Adipose tissue (tissue), 3 donors: Measurements from ENCODE around the gene SETDB2. TPM values are rescaled to one million over a fixed set of nuclear protein-coding genes. Genes with fewer than 3 reads are reported as not detected.

Experiments used
- H3K27ac ChIP-seq: one replicate; pipeline ENCODE4 v1.5.1; 2013; ENCODE audit warnings: low read depth, low read length
- WGBS, 3 donors: extraction: QIAGEN DNeasy Blood & Tissue Kit; methylation state at CpG; one replicate each; pipeline ENCODE4 v1.1.7; 2013; 5-methylcytosine and 5-hydroxymethylcytosine counted together
- polyA plus RNA-seq, 3 donors: library from polyadenylated mRNA; stranded (reverse); fragments of 200-250 nt; gene quantifications; one replicate each; pipeline ENCODE4 v1.2.3, GENCODE V29; 2013
- donor health status: healthy with polysubstance abuse.
- donor health status: Bipolar disorder and iron deficiency.
- donor health status: healthy.

SETDB2 gene
- polyA plus RNA-seq, 3 donors, result 1.8 to 4.7 (median 2.5) TPM

DNA sequence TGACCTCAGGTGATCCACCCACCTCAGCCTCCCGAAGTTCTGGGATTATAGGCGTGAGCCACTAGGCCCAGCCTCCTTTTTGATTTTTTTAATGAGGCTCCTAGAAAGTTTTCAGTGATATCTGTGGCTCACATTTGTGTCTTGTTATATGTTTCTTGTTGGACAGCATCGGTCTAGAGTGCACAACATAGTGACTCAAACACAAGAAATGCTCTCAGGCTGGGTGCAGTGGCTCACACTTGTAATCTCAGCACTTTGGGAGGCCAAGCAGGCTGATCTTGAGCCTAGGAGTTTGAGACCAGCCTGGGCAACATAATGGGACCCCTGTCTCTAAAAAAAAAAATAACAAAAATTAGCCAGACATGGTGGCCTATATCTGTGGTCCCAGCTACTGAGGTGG lies 59.9 kb downstream of the SETDB2 start:
- 94 to 97% (median 96%) methylated on average over 3 of the region's 3 CpGs for WGBS, 3 donors
- no peak overlapping the region for H3K27ac ChIP-seq

DNA sequence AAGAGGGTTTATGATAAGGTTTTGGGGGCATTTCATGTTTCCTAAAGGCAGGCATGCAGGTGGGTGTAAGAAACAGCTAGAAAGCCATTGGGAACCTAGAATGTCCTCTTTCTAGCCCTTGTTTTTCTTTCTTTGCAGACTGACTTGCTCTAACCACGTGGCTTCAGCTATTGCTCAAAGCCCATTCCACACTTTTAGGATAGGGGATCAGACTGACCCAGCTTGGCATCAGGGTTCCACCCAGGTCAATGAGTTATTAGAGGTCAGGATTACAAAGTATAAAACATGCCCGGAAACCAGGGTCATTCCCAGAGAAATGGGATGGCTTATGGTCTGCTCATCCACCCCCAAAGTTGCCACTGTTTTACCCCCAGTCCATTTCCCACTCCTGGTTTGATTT lies 68.5 kb downstream of the SETDB2 start:
- WGBS, 3 donors, result 86 to 92% (median 89%) methylated on average over 2 of the region's 2 CpGs
- no peak overlapping the region for H3K27ac ChIP-seq

DNA sequence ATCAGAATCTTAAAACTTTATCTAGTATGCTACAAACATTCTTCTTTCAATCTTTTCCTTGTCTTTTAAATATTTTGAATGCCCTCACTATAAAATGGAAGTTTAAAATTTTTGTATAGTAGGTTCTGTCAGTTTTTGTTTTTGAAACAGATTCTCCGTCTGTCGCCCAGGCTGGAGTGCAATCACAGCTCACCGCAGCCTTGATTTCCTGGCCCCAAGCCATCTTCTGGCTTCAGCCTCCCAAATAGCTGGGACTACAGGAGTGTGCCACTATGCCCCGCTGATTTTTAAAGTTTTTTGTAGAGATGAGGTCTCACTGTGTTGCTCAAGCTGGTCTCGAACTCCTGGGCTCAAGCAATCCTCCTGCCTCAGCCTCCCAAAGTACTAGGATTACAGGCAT lies 72.4 kb downstream of the SETDB2 start:
- no peak overlapping the region for H3K27ac ChIP-seq
- 70 to 94% (median 84%) methylated on average over 5 of the region's 5 CpGs for WGBS, 3 donors

DNA sequence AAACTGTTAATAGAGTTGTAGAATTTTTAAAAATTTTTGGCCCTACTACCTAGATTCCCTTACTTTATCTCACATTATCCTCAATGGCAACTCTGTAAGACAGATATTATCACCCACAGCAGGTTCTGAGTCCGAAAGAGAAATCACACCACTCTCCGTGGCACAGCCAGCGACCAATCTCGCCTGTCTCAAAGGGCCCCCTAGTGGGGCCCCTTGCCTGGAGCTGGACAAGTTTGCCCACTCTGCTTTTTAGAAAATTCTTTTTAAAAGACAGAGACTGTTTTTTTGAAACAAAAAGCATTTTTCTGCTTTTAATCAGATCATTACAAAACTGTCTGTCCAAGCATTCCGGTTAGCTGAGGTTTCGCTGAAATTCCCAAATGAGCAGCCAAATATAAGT lies 73.4 kb downstream of the SETDB2 start:
- no peak overlapping the region for H3K27ac ChIP-seq
- 83 to 87% (median 85%) methylated on average over 6 of the region's 6 CpGs for WGBS, 3 donors

DNA sequence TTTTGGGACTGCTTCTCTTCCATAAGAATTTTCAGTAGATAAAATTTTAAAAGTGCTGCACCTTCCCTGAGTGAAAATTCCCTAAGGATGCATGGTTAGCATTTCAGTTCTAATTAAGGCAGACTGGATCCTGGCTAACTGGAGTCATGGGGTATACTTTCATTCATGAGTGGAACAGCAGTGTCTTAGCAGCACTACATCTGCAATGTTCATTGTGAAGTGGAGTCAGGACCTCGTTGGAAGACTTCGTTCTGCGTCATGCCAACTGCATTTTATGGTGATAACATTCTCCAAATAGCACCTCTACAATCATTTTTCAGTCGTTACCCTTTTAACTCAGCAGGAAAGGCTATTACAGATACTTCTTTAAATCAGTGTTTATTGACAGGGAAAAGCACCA lies 77.2 kb downstream of the SETDB2 start:
- H3K27ac ChIP-seq, result no peak overlapping the region
- WGBS, 3 donors, result 71 to 82% (median 79%) methylated on average over 4 of the region's 4 CpGs

DNA sequence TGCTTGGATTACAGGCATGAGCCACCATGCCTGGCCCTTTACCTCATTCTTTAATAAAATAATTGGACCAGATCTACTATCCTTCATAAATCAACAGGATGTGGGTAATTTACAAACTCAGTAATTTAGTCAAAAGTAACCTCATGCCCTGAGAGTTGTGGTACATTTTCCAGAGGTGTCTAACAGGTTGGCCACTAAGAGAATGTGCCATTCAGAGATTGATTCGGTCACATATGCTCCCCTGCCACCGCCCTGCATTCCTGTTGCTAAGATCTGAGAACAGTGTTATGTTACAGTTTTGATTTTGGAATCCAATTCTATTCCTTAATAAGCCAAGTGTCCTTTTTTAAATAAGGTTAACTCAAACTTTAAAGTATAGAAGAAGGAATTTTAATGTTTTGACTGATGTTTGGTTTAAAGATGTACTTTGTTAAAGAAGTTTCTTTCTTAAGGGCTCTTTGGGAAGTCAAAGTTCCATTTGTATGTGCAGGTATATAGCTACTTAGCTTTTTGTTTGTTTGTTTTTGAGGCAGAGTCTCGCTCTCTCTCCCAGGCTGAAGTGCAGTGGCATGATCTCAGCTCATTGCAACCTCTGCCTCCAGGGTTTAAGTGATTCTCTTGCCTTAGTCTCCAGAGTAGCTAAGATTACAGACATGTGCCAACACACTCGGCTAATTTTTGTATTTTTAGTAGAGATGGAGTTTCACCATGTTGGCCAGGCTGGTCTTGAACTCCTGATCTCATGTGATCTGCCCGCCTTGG lies 80.8 kb downstream of the SETDB2 start:
- WGBS, 3 donors, result 93 to 96% (median 96%) methylated on average over 5 of the region's 5 CpGs
- no peak overlapping the region for H3K27ac ChIP-seq

DNA sequence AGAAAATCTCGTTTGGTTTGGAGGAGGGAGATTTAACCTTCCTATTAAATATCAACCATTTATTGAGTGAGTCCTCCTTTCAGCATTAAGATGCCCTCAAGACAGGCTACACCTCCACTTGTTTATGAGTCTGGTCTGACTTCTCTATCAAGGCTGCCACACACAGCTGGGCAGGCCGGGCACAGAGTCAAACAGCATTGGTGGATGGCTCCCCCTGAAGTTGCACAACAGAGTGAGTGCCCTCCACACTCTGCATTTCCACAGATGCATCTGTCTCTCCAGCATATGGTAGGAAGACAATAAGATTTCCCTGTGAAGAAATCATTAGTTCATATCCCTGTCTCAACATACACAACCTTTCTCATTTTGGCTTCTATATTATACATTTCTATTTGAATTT lies 83.0 kb downstream of the SETDB2 start:
- no peak overlapping the region for H3K27ac ChIP-seq
- WGBS, 3 donors, result 56 to 64% (median 58%) methylated on average over 2 of the region's 2 CpGs

DNA sequence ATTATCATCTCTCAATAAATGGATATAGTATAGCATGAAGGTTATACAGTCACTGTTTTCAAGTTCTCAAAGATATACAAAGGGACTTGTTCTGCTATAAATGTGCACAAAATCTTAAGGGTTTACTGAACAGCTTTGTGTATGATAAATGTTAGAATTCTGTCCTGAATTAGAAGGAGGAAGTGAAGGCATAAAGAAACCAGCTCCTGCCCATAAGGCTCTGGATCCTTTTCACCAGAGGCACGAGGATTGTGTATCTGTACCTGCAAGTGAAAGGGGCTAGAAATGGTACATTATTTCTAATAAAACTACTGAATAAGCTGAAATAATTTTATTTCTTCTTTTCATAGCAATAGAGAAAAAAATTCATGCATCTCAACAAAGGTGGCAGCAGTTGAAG lies 84.1 kb downstream of the SETDB2 start:
- WGBS, 3 donors, result 62 to 80% (median 79%) methylated on average over 1 of the region's 1 CpG

DNA sequence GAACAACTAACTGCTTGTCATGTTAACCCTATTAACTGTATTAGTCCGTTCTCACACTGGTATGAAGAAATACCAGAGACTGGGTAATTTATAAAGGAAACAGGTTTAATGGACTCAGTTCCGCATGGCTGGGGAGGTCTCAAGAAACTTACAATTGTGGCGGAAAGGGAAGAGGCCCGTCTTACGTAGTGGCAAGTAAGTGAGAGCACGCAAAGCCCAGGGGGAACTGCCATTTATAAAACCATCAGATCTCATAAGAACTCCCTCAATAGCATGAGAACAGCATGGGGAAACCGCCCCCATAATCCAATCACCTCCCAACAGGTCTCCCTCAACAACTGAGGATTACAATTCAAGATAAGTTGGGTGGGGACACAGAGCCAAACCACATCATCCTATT lies 86.4 kb downstream of the SETDB2 start:
- 56 to 82% (median 67%) methylated on average over 7 of the region's 7 CpGs for WGBS, 3 donors
- no peak overlapping the region for H3K27ac ChIP-seq

More for the DNA sequence above, 84.1 kb downstream of the SETDB2 start:
- no peak overlapping the region for H3K27ac ChIP-seq

DNA sequence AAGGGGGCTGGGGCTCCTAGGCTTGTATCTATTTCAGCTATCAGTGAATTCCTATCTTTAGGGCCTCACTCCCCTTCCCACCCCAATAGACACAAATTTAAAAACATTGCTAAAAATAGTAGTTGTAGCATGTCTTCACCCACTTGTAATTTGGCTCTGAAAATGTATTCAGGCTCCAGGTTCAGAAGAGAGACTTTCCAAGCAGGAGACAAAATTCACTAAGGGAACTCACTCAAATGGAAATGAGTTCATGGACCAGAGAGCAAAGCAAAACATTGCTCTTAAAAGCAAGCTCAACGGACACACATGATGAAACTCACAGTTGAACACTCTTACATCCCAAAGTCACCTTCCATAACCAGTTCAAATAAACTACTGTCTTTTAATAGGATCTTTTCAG lies 88.5 kb downstream of the SETDB2 start:
- WGBS, 3 donors, result 79 to 88% (median 84%) methylated on average over 1 of the region's 1 CpG
- no peak overlapping the region for H3K27ac ChIP-seq

DNA sequence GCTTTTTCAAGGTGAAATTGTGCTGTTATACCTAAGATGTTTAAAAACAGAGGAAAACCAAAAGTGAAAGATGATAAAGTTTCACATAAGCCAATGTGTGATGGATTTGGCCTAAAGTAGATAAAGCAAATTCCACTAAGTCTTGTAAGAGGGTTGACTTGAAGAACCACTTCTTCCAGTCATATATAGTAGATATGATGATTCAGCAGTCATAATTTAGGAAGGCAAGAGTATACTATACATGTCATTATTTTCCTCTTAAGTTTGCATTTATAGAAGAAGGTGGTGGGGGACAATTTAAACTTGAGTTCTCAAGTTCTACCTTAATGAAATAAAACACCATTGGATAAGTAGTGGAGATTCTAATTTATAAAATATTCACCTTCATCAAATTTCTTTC lies 88.9 kb downstream of the SETDB2 start:
- no peak overlapping the region for H3K27ac ChIP-seq

DNA sequence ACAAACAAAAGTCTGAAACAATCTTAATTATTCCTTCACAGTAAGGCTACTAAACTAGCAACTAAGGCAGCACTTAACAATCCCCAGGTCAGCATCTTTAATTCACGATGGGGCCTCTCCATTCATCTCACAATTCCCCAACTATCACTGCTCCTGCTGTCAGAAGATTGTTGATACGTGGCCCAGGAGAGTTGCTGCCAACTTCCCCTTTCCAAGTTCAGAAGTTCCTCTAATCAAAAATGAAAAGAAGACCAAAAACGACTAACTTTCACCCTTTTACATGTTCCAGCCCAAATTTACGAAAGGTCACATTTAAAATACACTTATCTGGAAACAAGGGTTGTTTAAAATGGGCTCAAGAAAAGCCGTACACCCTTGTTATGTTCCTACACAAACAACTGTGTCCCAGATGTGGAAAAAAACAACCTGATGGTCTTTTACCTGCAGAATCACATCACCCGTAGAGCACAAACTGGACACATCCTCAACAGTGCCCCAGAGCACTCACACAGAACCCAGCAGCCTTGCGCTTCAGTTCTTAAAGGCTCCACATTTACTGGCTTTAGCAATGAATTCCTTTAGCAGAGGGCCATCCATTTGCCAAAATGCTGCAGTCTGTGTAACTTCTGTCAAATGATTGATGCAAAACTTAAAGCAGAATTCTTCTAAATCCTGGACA lies 89.7 kb downstream of the SETDB2 start:
- H3K27ac ChIP-seq, result no peak overlapping the region
- WGBS, 3 donors, result 50 to 67% (median 65%) methylated on average over 7 of the region's 7 CpGs

DNA sequence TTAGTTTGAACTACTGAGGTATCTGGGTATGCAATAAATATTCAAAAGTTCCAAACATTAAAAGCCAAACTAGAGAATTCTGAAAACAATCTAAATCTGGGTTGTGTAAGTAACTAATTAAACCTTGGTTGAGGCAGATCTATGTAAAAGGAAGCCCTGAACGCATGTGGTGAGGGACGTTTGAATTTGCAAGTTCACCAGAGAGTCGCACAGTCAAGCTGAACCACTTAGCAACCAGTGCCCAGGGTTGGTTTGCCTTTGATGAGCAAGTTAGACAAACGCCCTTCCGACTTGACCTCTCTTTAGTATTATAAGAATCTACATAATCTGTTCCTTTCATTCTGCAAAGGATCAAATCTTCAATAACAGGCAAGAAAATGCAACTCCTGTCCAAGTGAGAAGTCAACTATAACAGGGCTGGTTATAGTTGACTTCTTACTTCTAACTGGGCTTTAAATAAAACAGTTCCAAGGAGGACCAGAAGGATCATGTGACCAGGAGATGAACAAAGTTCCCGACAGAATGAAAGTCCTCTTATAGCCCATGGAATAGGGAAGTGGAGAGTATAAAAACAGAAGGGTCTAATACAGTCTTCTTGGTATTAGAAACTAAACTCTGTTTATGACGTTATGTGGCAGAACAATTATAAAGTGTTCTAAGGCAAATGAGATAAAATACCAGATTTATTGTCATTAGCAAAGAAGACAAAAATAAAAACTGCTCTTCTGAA lies 92.2 kb downstream of the SETDB2 start:
- no peak overlapping the region for H3K27ac ChIP-seq
- 64 to 74% (median 66%) methylated on average over 7 of the region's 7 CpGs for WGBS, 3 donors

DNA sequence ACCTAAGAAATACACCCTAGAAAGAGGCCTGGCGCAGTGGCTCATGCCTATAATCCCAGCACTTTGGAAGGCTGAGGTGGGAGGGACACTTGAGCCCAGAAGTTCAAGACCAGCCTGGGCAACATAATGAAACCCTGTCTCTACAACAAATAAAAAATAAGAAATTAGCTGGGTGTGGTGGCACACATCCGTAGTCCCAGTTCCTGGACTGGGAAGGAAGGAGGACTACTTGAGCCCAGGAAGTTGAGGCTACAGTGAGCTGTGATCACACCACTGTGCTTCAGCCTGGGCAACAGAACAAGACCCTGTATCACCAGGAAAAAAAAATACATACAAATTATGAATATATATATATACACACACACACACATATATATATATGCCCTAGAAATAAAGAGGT lies 94.3 kb downstream of the SETDB2 start:
- no peak overlapping the region for H3K27ac ChIP-seq
- 67 to 97% (median 83%) methylated on average over 2 of the region's 2 CpGs for WGBS, 3 donors

DNA sequence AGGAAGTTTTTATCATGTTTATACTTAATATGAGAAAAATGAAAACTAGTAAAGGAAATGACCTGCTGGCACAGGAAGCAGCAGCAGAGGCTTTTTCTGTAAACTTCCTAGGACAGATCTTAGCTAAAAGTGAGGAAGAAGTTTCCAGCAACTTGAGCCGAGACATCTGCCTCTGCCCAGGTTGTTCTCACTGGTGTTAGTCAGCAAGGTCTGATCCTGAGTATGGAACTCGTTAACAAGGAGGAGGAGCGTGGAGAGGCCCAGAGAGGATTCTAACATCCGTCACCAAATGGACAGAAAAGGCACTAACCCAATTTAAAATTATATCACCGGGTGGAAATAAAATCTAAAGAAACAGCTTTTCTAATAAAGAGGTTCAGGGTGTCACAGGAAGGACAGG lies 95.2 kb downstream of the SETDB2 start:
- H3K27ac ChIP-seq, result no peak overlapping the region
- WGBS, 3 donors, result 64 to 80% (median 65%) methylated on average over 5 of the region's 5 CpGs

DNA sequence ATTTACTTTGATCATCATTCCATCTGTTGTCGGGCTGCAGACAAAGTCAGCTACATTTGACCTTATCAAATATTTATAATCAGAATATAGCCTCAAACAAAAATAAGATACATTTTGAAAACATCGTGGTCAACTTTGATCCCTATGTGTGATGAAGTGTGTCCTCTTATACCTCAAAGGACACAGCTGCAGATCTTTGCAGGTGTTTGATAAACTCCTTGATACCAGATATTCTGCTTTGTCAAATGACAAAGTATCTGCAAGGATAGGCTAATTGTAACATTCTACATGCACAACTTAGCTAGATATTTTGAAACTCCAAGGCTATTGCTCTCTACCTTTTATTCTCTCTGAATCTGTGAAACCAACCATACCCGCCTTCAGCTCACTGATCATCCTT lies 95.7 kb downstream of the SETDB2 start:
- 67 to 87% (median 87%) methylated on average over 3 of the region's 3 CpGs for WGBS, 3 donors
- no peak overlapping the region for H3K27ac ChIP-seq

DNA sequence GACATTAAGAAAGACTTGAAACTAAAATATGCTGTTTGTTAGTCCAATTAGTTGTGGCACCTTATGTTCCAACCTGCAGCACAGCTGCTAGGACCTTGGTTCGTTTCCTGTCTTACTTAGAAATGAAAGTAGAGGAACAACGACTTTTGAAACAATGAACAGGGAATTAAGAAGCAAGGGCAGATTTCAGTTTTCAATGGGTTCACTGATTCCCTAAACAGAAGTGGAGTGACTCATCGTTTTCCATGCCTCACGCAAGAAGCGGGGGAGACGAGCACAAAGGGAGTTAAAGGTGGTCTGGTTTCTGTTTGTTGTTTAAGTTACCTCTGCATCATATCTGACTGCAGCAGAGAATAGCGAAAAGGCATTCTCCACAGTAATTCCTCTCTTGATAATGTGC lies 96.5 kb downstream of the SETDB2 start:
- WGBS, 3 donors, result 22 to 78% (median 43%) methylated on average over 7 of the region's 7 CpGs
- no peak overlapping the region for H3K27ac ChIP-seq

DNA sequence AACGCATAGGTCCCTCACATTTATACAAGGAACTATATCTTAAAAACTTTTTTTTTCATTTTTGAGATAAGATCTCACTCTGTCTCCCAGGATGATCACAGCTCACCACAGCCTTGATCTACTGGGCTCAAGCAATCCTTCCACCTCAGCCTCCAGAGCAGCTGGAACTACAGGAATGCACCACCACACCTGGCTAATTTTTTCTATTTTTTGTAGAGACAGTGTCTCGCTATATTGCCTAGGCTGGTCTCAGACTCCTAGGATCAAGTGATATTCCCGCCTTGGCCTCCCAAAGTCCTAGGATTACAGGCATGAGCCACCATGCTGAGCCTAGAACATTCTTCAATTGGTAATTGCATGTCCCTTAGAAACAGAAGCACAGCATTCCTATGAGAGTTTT lies 99.6 kb downstream of the SETDB2 start:
- H3K27ac ChIP-seq, result no peak overlapping the region
- WGBS, 3 donors, result 95 to 97% (median 96%) methylated on average over 3 of the region's 3 CpGs
